Endothelial cell of umbilical vein (primary cell): Measurements from ENCODE around the gene ARHGEF28. TPM values are rescaled to one million over a fixed set of nuclear protein-coding genes. Genes with fewer than 3 reads are reported as not detected.

Source experiments
- BruUV-seq: library from RNA; stranded (reverse); fragments of 400-500 nt; replicated peaks from 2 replicates; lab custom pipeline; 2021; lab: Mats Ljungman, UMichigan
- CTCF ChIA-PET: fragments of 300-600, 350-600 bp; sonication (Branson Sonifier 250); formaldehyde crosslinking; loops from one replicate; lab custom pipeline; 2021; ENCODE audit warnings: antibody characterized with exemption, inconsistent platforms; lab: Charles Lee
- POLR2A ChIA-PET: fragments of 300-600, 350-600 bp; sonication (Branson Sonifier 250); formaldehyde crosslinking; loops from one replicate; lab custom pipeline; 2021; ENCODE audit warnings: antibody characterized with exemption, inconsistent platforms; lab: Charles Lee
- DNase-seq: peaks from one replicate; pipeline ENCODE4 v3.0.0-alpha.2; 2011; ENCODE audit warnings: low read depth, low spot score
- FAIRE-seq: peaks from 2 replicates; lab custom pipeline; 2011; peaks lifted over from hg19 to GRCh38; lab: Jason Lieb, UNC
- H2AFZ ChIP-seq: 2 replicates; pipeline ENCODE4 v1.6.0; 2012; ENCODE audit warnings: low read depth, low read length, control low read depth, inconsistent platforms
- H3K27ac ChIP-seq: 2 replicates; pipeline ENCODE4 v1.5.1; 2011; ENCODE audit warnings: low read depth, mild to moderate bottlenecking, control low read depth, low read length, moderate library complexity; ENCODE audit not compliant: insufficient read depth
- H3K27me3 ChIP-seq, 2 experiments: 2 replicates each; pipeline versions ENCODE4 v1.6.0 to v1.6.1; 2011; ENCODE audit warnings: low read length in 2 of 2, mixed read lengths in 1 of 2; ENCODE audit not compliant: control insufficient read depth in 2 of 2, insufficient read depth in 2 of 2
- H3K36me3 ChIP-seq, 2 experiments: 2 replicates in 1 of 2; 3 replicates in 1 of 2; pipeline ENCODE4 v1.5.1; 2011; ENCODE audit warnings: low read length in 2 of 2, mild to moderate bottlenecking in 1 of 2, moderate library complexity in 1 of 2; ENCODE audit not compliant: control insufficient read depth in 2 of 2, insufficient read depth in 2 of 2; ENCODE audit errors: extremely low read depth in 1 of 2
- H3K4me1 ChIP-seq: 3 replicates; pipeline ENCODE4 v1.5.1; 2011; ENCODE audit warnings: mild to moderate bottlenecking, low read length; ENCODE audit not compliant: control insufficient read depth, insufficient read depth; ENCODE audit errors: extremely low read depth
- H3K4me2 ChIP-seq: 2 replicates; pipeline ENCODE4 v1.6.1; 2011; ENCODE audit warnings: low read length, control low read depth, mixed read lengths; ENCODE audit not compliant: insufficient read depth
- H3K4me3 ChIP-seq, 3 experiments: fragments of 200-600 bp in 1 of 3; sonication (generic), shearing (Covaris generic) in 1 of 3; replicated peaks in 1 of 3; 2 replicates each; pipeline ENCODE4 v1.5.1; 2011 to 2016; ENCODE audit warnings: control low read depth in 3 of 3, low read length in 3 of 3, mild to moderate bottlenecking in 2 of 3, inconsistent platforms in 1 of 3, low read depth in 1 of 3, moderate library complexity in 1 of 3; ENCODE audit not compliant: insufficient read depth in 1 of 3
- H3K79me2 ChIP-seq: 2 replicates; pipeline ENCODE4 v1.6.0; 2012; ENCODE audit warnings: low read length, inconsistent platforms; ENCODE audit not compliant: control insufficient read depth, insufficient read depth
- H3K9ac ChIP-seq: replicated peaks from 2 replicates; pipeline ENCODE3; 2011; ENCODE audit warnings: low read length, control low read depth; ENCODE audit not compliant: insufficient read depth; ENCODE audit errors: extremely low read depth
- H3K9me1 ChIP-seq: replicated peaks from 3 replicates; pipeline ENCODE4 v1.6.0; 2011; ENCODE audit warnings: mild to moderate bottlenecking, low read length; ENCODE audit not compliant: control insufficient read depth, insufficient read depth; ENCODE audit errors: extremely low read depth
- H3K9me3 ChIP-seq: replicated peaks from 2 replicates; pipeline ENCODE4 v1.5.1; 2012; ENCODE audit warnings: low read length, inconsistent platforms; ENCODE audit not compliant: control insufficient read depth, insufficient read depth
- H4K20me1 ChIP-seq: replicated peaks from 2 replicates; pipeline ENCODE3; 2011; ENCODE audit warnings: mild to moderate bottlenecking, low read length; ENCODE audit not compliant: control insufficient read depth, insufficient read depth; ENCODE audit errors: extremely low read depth
- CTCF ChIP-seq, 2 donors: IDR thresholded peaks; 1 replicate in 1 of 2; 2 replicates in 1 of 2; pipeline ENCODE4 v1.5.1; 2011; ENCODE audit warnings: low read length in 2 of 2, mild to moderate bottlenecking in 2 of 2, moderate library complexity in 2 of 2, control low read depth in 1 of 2, inconsistent platforms in 1 of 2, low read depth in 1 of 2; ENCODE audit not compliant: insufficient read depth in 1 of 2; ENCODE audit errors: extremely low read depth in 1 of 2
- EZH2 ChIP-seq: IDR thresholded peaks from 2 replicates; pipeline ENCODE4 v1.6.1; 2012; ENCODE audit warnings: borderline replicate concordance, low read depth, mild to moderate bottlenecking, moderate library complexity, low read length, inconsistent platforms; ENCODE audit not compliant: severe bottlenecking
- FOS ChIP-seq: IDR thresholded peaks from 2 replicates; pipeline ENCODE4 v1.6.1; 2011; ENCODE audit warnings: mild to moderate bottlenecking, low read length, moderate library complexity, borderline replicate concordance; ENCODE audit not compliant: insufficient read depth
- GATA2 ChIP-seq: IDR thresholded peaks from 2 replicates; pipeline ENCODE4 v1.7.0; 2011; ENCODE audit warnings: low read depth, mild to moderate bottlenecking, moderate library complexity, mixed read lengths, low read length; ENCODE audit not compliant: insufficient read length, insufficient read depth
- JUN ChIP-seq: IDR thresholded peaks from 2 replicates; pipeline ENCODE4 v1.6.1; 2011; ENCODE audit warnings: borderline replicate concordance, low read depth; ENCODE audit not compliant: insufficient read length, insufficient read depth
- MAX ChIP-seq: IDR thresholded peaks from 2 replicates; pipeline ENCODE4 v1.6.1; 2011; ENCODE audit not compliant: insufficient read depth, insufficient read length
- MYC ChIP-seq: IDR thresholded peaks from one replicate; pipeline ENCODE4 v1.6.1; 2011; ENCODE audit warnings: mild to moderate bottlenecking, low read depth, low read length
- POLR2A ChIP-seq: IDR thresholded peaks from 2 replicates; pipeline ENCODE4 v1.6.1; 2012; ENCODE audit warnings: low read depth, mild to moderate bottlenecking, control low read depth, low read length
- POLR2AphosphoS5 ChIP-seq: IDR thresholded peaks from 2 replicates; pipeline ENCODE4 v1.6.1; 2012; ENCODE audit warnings: low read depth, mild to moderate bottlenecking, control low read depth, low read length, moderate library complexity; ENCODE audit not compliant: insufficient read depth
- dilution Hi-C: fragments of 300-500 bp; cut with MboI; formaldehyde crosslinking; loops from one replicate; pipeline ENCODE4 v1.15.0; 2019; ENCODE audit warnings: low sequenced_read_pairs; ENCODE audit not compliant: extremely low pct_ligation_motif_present
- intact Hi-C: fragments of 100-400 bp; cut with micrococcal nuclease; formaldehyde crosslinking; loops from one replicate; pipeline ENCODE4 v1.10.0; 2022
- polyA plus RNA-seq, 4 experiments: library from polyadenylated mRNA; depleted of rRNA in 3 of 4; stranded (reverse) in 3 of 4; unstranded in 1 of 4; fragments of >200 nt; gene quantifications; 2 replicates each; pipeline versions ENCODE4 v1.2.1 to v1.2.3, GENCODE V29; 2011 to 2012; ENCODE audit warnings: missing spikeins in 1 of 4
- total RNA-seq: library from RNA; stranded (reverse); gene quantifications from 2 replicates; pipeline ENCODE4 v1.2.3, GENCODE V29; 2021

Gene ARHGEF28
- total and polyA plus RNA-seq, 2 donors (not counting 3 experiments of a cell fraction or from before 2014, with no cell fraction given), result 29.5 to 108 TPM

- TF ChIP-seq MAX, result no peak
- no peak for TF ChIP-seq POLR2AphosphoS5
- TF ChIP-seq CTCF (IDR thresholded peaks at IDR 0.05; ENCODE audit: extremely low read depth in 1 of 2, insufficient read depth in 1 of 2, low read depth in 1 of 2, low read length in 2 of 2), result no peak
- no peak for TF ChIP-seq GATA2
- no peak for TF ChIP-seq FOS
- no peak for TF ChIP-seq EZH2
- no peak for TF ChIP-seq MYC
- no peak for TF ChIP-seq POLR2A
- TF ChIP-seq JUN, result no peak
Measured at GRCh38 chr5:73968729-73969128, 342.7 kb downstream of the ARHGEF28 start.

More at GRCh38 chr5:73968729-73969128, 342.7 kb downstream of the ARHGEF28 start:
- Histone ChIP-seq H4K20me1 (no peaks in the 10 kb centered on the region), H3K9me1 (no peaks in the 10 kb centered on the region), H3K9ac (no peak overlapping the region), H3K36me3 (no peaks in the 10 kb centered on the region), H3K9me3 (no peaks in the 10 kb centered on the region), H3K4me1 (no peaks in the 10 kb centered on the region), H3K27me3 (peaks cover 25 to 38% of the 10 kb centered on the region in 2 experiments), H3K27ac (no peak overlapping the region), H3K4me3 (no peak overlapping the region), H3K79me2 (no peaks in the 10 kb centered on the region), H3K4me2 (no peak overlapping the region), H2AFZ (no peak overlapping the region)
- no peak for DNase-seq
- no peak for FAIRE-seq
- intact Hi-C loops, result no loop called here
- dilution Hi-C loops, result no loop called here
- ChIA-PET CTCF (no interaction called here), POLR2A (no interaction called here)
- no TSS peak for BruUV-seq
